Adrenal gland (tissue), 12 donors: ENCODE measurements around the gene DLG5. TPM values are rescaled to one million over a fixed set of nuclear protein-coding genes. Genes with fewer than 3 reads are reported as not detected.

ENCODE experiments used
- DNase-seq, 7 donors: peaks; one replicate each; pipeline ENCODE4 v3.0.0-alpha.2; 2019 to 2020
- H3K27ac ChIP-seq, 5 donors: fragments of 200-600 bp; sonication (generic) in 4 of 5; 1 replicate in 3 of 5; 2 replicates in 2 of 5; pipeline versions ENCODE4 v1.5.1 to v1.8.0; 2016 to 2020; ENCODE audit warnings: mild to moderate bottlenecking in 1 of 5
- H3K27me3 ChIP-seq: fragments of 200-600 bp; 2 replicates; pipeline ENCODE4 v1.8.0; 2021
- H3K36me3 ChIP-seq, 2 donors: fragments of 200-600 bp; replicated peaks in 1 of 2; 1 replicate in 1 of 2; 2 replicates in 1 of 2; pipeline versions ENCODE4 v1.5.1 to v1.8.0; 2018 to 2022
- H3K4me1 ChIP-seq, 2 donors: fragments of 200-600 bp; replicated peaks in 1 of 2; 1 replicate in 1 of 2; 2 replicates in 1 of 2; pipeline versions ENCODE4 v1.5.1 to v1.8.0; 2018 to 2021
- H3K4me3 ChIP-seq, 4 donors: fragments of 200-600 bp; sonication (generic) in 3 of 4; one replicate each; pipeline ENCODE4 v1.5.1; 2016 to 2018
- H3K9me3 ChIP-seq, 3 donors: fragments of 200-600 bp; sonication (generic) in 1 of 3; replicated peaks in 1 of 3; 1 replicate in 2 of 3; 2 replicates in 1 of 3; pipeline versions ENCODE4 v1.5.1 to v1.8.0; 2016 to 2021
- CTCF ChIP-seq, 6 experiments: fragments of 450-650 bp in 4 of 6; fragments of 200-600 bp in 2 of 6; sonication (generic) in 1 of 6; IDR thresholded peaks; 1 replicate in 5 of 6; 2 replicates in 1 of 6; pipeline versions ENCODE4 v1.5.1 to v1.8.0; 2016 to 2021; ENCODE audit warnings: antibody characterized with exemption in 6 of 6, mild to moderate bottlenecking in 2 of 6, moderate library complexity in 1 of 6
- POLR2A ChIP-seq, 2 donors: fragments of 450-650 bp; IDR thresholded peaks; one replicate each; pipeline ENCODE4 v1.6.1; 2017; ENCODE audit warnings: antibody characterized with exemption in 2 of 2, mild to moderate bottlenecking in 2 of 2, moderate library complexity in 1 of 2
- WGBS, 4 donors: extraction: QIAGEN DNeasy Blood & Tissue Kit in 2 of 4; methylation state at CpG; one replicate each; pipeline versions ENCODE4 v1.1.5 to v1.1.7; 2013 to 2017; 5-methylcytosine and 5-hydroxymethylcytosine counted together
- intact Hi-C, 2 donors: fragments of 100-400 bp; cut with DNase I; formaldehyde crosslinking; loops; one replicate each; pipeline versions ENCODE4 v1.14.1 to v1.15.0; 2022 to 2023
- polyA plus RNA-seq, 3 donors: library from polyadenylated mRNA; stranded (reverse); fragments of 200-250 nt in 2 of 3; fragments of 350-450 nt in 1 of 3; fragmentation: Illumina TruSeq in 1 of 3; extraction: RNeasy Lipid Tissue Mini Kit (QIAGEN cat#74804) in 1 of 3; gene quantifications; one replicate each; pipeline ENCODE4 v1.2.3, GENCODE V29; 2013 to 2014
- total RNA-seq, 9 donors: library from RNA; depleted of rRNA in 4 of 9; stranded (reverse); fragments of >200 nt in 4 of 9; fragments of 120-200 nt in 1 of 9; fragmentation: NEBNext Ultra II Directional in 1 of 9; extraction: Animal tissue kit (Norgen Biotek cat#: 25700) in 1 of 9; gene quantifications; one replicate each; pipeline versions ENCODE4 v1.1.0 to v1.2.4, GENCODE V29; 2013 to 2023
- donor health status: healthy with polysubstance abuse.
- donor health status: Bipolar disorder and iron deficiency.
- donor health status: DM: yes; HTN: yes; CAD: no.
- donor health status: DM: no; HTN: no; CAD: no.
- donor health status: DM: no; HTN: no; CAD: no.
- donor health status: DM: yes; HTN: yes; CAD: no.

DLG5 gene
- total and polyA plus RNA-seq, 12 donors: 32.6 to 175 (median 101) TPM

DNA sequence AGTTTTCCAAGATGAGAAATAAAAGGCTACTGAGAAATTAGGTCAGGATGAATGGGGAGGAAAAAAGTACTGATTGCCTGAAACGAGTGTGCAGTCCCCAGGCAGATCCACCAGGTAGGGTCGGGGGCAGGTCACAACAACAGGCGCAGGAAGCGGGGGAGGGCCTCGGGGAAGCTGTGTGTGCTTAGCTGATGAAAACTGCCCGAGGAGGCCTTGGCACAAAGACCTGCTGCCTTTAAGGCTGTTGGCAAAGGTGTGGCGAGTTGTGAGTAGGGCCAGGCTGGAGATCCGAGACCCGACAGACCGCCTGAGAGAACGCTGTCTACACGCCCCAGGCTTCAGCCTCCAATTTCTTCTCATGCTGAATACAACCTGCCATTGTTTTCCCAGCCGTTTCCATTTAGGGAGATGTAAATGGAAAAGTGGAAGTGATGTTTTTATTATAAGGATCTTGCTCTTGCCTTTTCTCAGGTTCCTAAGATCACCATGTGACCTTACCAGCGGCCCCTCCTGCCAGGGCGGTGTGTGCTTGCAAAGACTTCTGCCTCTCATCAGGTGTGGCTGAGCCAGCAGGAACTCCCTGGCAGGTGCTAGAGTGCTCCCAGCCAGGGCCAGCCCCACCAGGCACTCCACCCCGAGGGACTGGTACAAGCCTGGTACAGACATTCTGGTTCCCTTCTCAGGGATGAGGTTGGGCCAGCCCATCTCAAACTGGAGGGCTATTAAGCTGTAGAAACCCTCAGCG, 60.8 kb downstream of the DLG5 start:
- Histone ChIP-seq H3K27ac (peak overlapping the region in 4 of 5 donors; percentile 9 to 96 (median 82)), H3K4me3 (no peak overlapping the region), H3K27me3 (no peaks in the 10 kb centered on the region), H3K9me3 (no peaks in the 10 kb centered on the region), H3K4me1 (peaks cover 39 to 44% of the 10 kb centered on the region in 2 donors), H3K36me3 (peaks cover 0 to 29% of the 10 kb centered on the region in 2 donors)
- intact Hi-C loops: no loop called here
- WGBS, 4 donors: 51 to 61% (median 55%) methylated on average over 15 to 17 of the region's 17 CpGs
- DNase-seq: no peak
- no peak for TF ChIP-seq CTCF (IDR thresholded peaks at IDR 0.05)
- TF ChIP-seq POLR2A (IDR thresholded peaks at IDR 0.05): no peak

DNA sequence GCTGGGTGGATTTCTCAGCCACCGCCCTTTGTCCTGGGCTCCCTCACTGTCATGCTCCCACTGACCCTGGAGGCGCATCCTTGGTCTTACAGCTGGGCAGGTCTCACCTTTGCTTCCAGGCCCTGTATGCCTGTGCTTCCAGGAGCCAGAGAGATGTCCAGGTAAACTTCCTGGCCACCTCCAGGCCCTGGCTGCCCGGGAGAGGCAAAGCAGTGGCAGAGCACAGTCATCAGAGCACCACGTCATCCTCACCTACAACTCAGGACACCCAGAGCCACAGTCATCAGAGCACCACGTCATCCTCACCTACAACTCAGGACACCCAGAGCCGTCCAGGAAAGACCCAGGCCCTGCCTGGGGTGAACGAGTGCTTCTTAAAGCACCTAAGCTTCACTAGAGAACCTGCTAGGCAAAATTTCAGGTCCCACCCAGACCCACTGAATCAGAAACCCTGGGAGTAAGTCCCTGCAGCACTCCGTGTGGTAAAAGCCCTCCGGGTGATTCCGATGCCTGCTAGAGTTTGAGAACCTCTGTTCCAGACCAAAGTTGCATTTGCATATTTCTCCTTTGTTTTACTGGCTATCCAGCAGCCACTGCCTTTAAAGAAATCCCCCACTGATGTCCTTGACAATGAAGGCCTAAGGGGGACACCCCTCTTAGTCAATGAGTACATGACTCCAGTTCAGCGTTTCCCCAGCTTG, 62.3 kb downstream of the DLG5 start:
- 72 to 81% (median 76%) methylated on average over 8 to 11 of the region's 11 CpGs for WGBS, 4 donors
- intact Hi-C loops: no loop called here
- H3K4me1 ChIP-seq: peaks cover 30 to 33% of the 10 kb centered on the region in 2 donors

GRCh38 chr10:77863446-77863845, 63.1 kb downstream of the DLG5 start:
- no peaks in the 10 kb centered on the region for H3K27me3 ChIP-seq
- WGBS, 4 donors: 17 to 27% (median 20%) methylated on average over 1 of the region's 1 CpG
- peaks cover 0 to 24% of the 10 kb centered on the region in 2 donors for H3K36me3 ChIP-seq
- TF ChIP-seq POLR2A (IDR thresholded peaks at IDR 0.05): no peak
- TF ChIP-seq CTCF (IDR thresholded peaks at IDR 0.05): no peak
- peaks cover 28 to 33% of the 10 kb centered on the region in 2 donors for H3K4me1 ChIP-seq
- peak overlapping the region; percentile 47 to 96 (median 78) for H3K27ac ChIP-seq
- intact Hi-C loops: no loop called here
- no peaks in the 10 kb centered on the region for H3K9me3 ChIP-seq
- no peak for DNase-seq
- no peak overlapping the region for H3K4me3 ChIP-seq

More for the DNA sequence above, 62.3 kb downstream of the DLG5 start:
- Histone ChIP-seq H3K9me3 (no peaks in the 10 kb centered on the region), H3K4me3 (no peak overlapping the region), H3K27ac (peak overlapping the region; percentile 47 to 96 (median 78)), H3K27me3 (no peaks in the 10 kb centered on the region), H3K36me3 (peaks cover 0 to 29% of the 10 kb centered on the region in 2 donors)
- peak in 1 of 7 donors; percentile 59 for DNase-seq
- no peak for TF ChIP-seq POLR2A (IDR thresholded peaks at IDR 0.05)
- no peak for TF ChIP-seq CTCF (IDR thresholded peaks at IDR 0.05)

- no peak overlapping the region for H3K4me3 ChIP-seq
- intact Hi-C loops: no loop called here
- no peaks in the 10 kb centered on the region for H3K27me3 ChIP-seq
- WGBS, 4 donors: 44 to 56% (median 46%) methylated on average over 2 of the region's 2 CpGs
- H3K36me3 ChIP-seq: peaks cover 0 to 17% of the 10 kb centered on the region in 2 donors
- peak overlapping the region in 4 of 5 donors; percentile 19 to 96 (median 82) for H3K27ac ChIP-seq
- peaks cover 28 to 38% of the 10 kb centered on the region in 2 donors for H3K4me1 ChIP-seq
- no peak for TF ChIP-seq CTCF (IDR thresholded peaks at IDR 0.05)
- TF ChIP-seq POLR2A (IDR thresholded peaks at IDR 0.05): no peak
- H3K9me3 ChIP-seq: no peaks in the 10 kb centered on the region
- DNase-seq: peak in 3 of 7 donors; percentile 49 to 75 (median 57)
Observed at GRCh38 chr10:77862595-77862994, 64.0 kb downstream of the DLG5 start.
